Nephron (organoid): ENCODE data around the gene OPRL1.

Source experiments
- H3K27ac Mint-ChIP-seq, 3 experiments: 2 replicates each; pipeline ENCODE4 v1.8.0; 2020; ENCODE audit warnings: mixed read lengths in 3 of 3, mild to moderate bottlenecking in 2 of 3, moderate library complexity in 1 of 3
- H3K27me3 Mint-ChIP-seq: 2 replicates; pipeline ENCODE4 v1.8.0; 2021; ENCODE audit warnings: low read depth, mild to moderate bottlenecking, moderate library complexity, mixed read lengths
- H3K36me3 Mint-ChIP-seq: 2 replicates; pipeline ENCODE4 v1.8.0; 2020; ENCODE audit warnings: low read depth, mixed read lengths
- H3K4me1 Mint-ChIP-seq: 2 replicates; pipeline ENCODE4 v1.8.0; 2020; ENCODE audit warnings: mixed read lengths
- H3K4me3 Mint-ChIP-seq, 3 experiments: 2 replicates each; pipeline ENCODE4 v1.8.0; 2020; ENCODE audit warnings: mild to moderate bottlenecking in 3 of 3, mixed read lengths in 3 of 3, moderate library complexity in 2 of 3
- H3K9me3 Mint-ChIP-seq: 2 replicates; pipeline ENCODE4 v1.8.0; 2020; ENCODE audit warnings: mixed read lengths
- TF ChIP-seq, protein P1 (sequence below), 3 experiments: fragments of 200-600 bp; sonication (generic); IDR thresholded peaks; one replicate each; pipeline ENCODE4 v1.5.0; 2021; ENCODE audit warnings: antibody characterized with exemption in 3 of 3; ENCODE audit not compliant: unreplicated experiment in 3 of 3

The OPRL1 gene

GRCh38 chr20:64104667-64105451, 25.0 kb downstream of the OPRL1 start:
- no peaks in the 10 kb centered on the region for H3K9me3 Mint-ChIP-seq
- no peak overlapping the region for H3K4me3 Mint-ChIP-seq
- H3K4me1 Mint-ChIP-seq, result peaks cover under 1% of the 10 kb centered on the region
- H3K36me3 Mint-ChIP-seq, result no peaks in the 10 kb centered on the region
- peaks cover 41% of the 10 kb centered on the region for H3K27me3 Mint-ChIP-seq
- no peak overlapping the region for H3K27ac Mint-ChIP-seq
- TF ChIP-seq, protein P1, sequence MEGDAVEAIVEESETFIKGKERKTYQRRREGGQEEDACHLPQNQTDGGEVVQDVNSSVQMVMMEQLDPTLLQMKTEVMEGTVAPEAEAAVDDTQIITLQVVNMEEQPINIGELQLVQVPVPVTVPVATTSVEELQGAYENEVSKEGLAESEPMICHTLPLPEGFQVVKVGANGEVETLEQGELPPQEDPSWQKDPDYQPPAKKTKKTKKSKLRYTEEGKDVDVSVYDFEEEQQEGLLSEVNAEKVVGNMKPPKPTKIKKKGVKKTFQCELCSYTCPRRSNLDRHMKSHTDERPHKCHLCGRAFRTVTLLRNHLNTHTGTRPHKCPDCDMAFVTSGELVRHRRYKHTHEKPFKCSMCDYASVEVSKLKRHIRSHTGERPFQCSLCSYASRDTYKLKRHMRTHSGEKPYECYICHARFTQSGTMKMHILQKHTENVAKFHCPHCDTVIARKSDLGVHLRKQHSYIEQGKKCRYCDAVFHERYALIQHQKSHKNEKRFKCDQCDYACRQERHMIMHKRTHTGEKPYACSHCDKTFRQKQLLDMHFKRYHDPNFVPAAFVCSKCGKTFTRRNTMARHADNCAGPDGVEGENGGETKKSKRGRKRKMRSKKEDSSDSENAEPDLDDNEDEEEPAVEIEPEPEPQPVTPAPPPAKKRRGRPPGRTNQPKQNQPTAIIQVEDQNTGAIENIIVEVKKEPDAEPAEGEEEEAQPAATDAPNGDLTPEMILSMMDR (IDR thresholded peaks at IDR 0.05; ENCODE audit: unreplicated experiment in 3 of 3), result no peak

GRCh38 chr20:64105846-64106434, 26.1 kb downstream of the OPRL1 start:
- Mint-ChIP-seq H3K4me1 (peaks cover 5% of the 10 kb centered on the region), H3K27me3 (peaks cover 35% of the 10 kb centered on the region), H3K27ac (no peak overlapping the region), H3K4me3 (no peak overlapping the region), H3K9me3 (no peaks in the 10 kb centered on the region), H3K36me3 (no peaks in the 10 kb centered on the region)
- TF ChIP-seq, protein P1 (IDR thresholded peaks at IDR 0.05; ENCODE audit: unreplicated experiment in 3 of 3), result no peak

GRCh38 chr20:64106435-64106961, 26.6 kb downstream of the OPRL1 start:
- TF ChIP-seq, protein P1 (IDR thresholded peaks at IDR 0.05; ENCODE audit: unreplicated experiment in 3 of 3), result no peak
- H3K36me3 Mint-ChIP-seq, result no peaks in the 10 kb centered on the region
- H3K27ac Mint-ChIP-seq, result no peak overlapping the region
- no peak overlapping the region for H3K4me3 Mint-ChIP-seq
- H3K9me3 Mint-ChIP-seq, result no peaks in the 10 kb centered on the region
- peaks cover 5% of the 10 kb centered on the region for H3K4me1 Mint-ChIP-seq
- peaks cover 29% of the 10 kb centered on the region for H3K27me3 Mint-ChIP-seq

GRCh38 chr20:64106981-64107735, 27.3 kb downstream of the OPRL1 start, which contains the start of gene NPBWR2:
TSS of gene NPBWR2 (minus strand) at chr20:64107565. CDS start at chr20:64106831, 734 bp downstream.
- TF ChIP-seq, protein P1 (IDR thresholded peaks at IDR 0.05; ENCODE audit: unreplicated experiment in 3 of 3), result no peak
- Mint-ChIP-seq H3K27ac (no peak within 1 kb of the TSS), H3K36me3 (no peaks in the 10 kb centered on the region), H3K4me3 (no peak within 1 kb of the TSS), H3K27me3 (peaks cover 26% of the 10 kb centered on the region), H3K9me3 (no peaks in the 10 kb centered on the region), H3K4me1 (peaks cover 5% of the 10 kb centered on the region)

DNA sequence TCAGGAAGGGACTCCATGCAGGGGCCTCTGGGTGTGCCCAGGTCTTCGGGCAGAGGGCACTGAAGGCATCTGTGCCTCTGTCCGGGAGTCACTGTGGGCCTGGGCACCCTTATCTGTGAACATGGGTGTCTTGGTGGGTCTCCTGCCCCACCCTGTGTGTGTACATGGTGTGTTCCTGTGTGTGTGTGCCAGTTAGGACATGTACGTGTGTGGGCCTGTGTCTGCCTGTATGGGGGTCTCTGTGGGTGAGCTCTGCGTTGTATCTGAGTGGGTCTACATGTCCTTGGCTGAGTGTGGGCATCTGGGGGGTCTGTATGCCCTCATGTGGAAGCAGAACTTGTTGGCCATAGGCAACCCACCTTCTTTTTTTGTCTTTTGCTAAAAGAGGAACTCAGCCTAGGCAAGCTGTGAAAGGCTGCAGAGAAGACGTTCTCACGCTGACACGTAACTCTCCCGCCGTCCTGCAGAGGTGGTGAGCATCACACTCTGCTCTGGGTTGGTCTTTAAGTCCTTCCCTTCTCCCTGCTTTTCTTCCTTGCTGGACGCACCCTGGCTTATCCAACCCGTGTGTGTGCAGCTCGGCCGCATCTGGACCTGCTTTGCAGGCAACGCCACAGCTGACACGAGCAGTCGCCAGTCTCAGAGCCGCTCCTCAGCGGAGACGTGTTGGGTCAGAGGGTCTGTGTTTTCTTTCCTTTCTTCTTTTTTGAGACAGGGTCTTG, 28.0 kb downstream of the OPRL1 start:
- peaks cover 5% of the 10 kb centered on the region for H3K4me1 Mint-ChIP-seq

More for the DNA sequence above, 28.0 kb downstream of the OPRL1 start:
- TF ChIP-seq, protein P1 (IDR thresholded peaks at IDR 0.05; ENCODE audit: unreplicated experiment in 3 of 3), result no peak
- Mint-ChIP-seq H3K36me3 (no peaks in the 10 kb centered on the region), H3K27ac (no peak overlapping the region), H3K27me3 (peaks cover 23% of the 10 kb centered on the region), H3K4me3 (no peak overlapping the region), H3K9me3 (no peaks in the 10 kb centered on the region)
